ENCODE data around the gene AGAP2. TPM values are rescaled to one million over a fixed set of nuclear protein-coding genes. Genes with fewer than 3 reads are reported as not detected.
"Not testable (repeated sequence)": the region's sequence is repeated elsewhere in the genome, so short reads cannot be mapped to it uniquely, and the experiment has no call there.

AGAP2 gene
- polyA plus RNA-seq, 1 experiment: 0.05 TPM

- POLR2A ChIA-PET: no interaction called here
- DNase-seq (ENCODE audit: low read depth): no peak
- CTCF ChIA-PET: interaction anchor here (1.2 kb wide), 1 partner anchor 120 kb away, joined by 3 read pairs; no protein-coding TSS in a partner anchor
- TF ChIP-seq CTCF (IDR thresholded peaks at IDR 0.05; ENCODE audit: insufficient read depth, low read depth, low read length): no peak
- Histone ChIP-seq H3K27me3 (ENCODE audit: control insufficient read depth, insufficient read depth, low read length) (no peaks in the 10 kb centered on the region), H3K36me3 (ENCODE audit: control insufficient read depth, insufficient read depth, low read length) (peaks cover 6% of the 10 kb centered on the region), H3K4me3 (ENCODE audit: low read depth, low read length) (no peak overlapping the region)
Observed at GRCh38 chr12:57777367-57777766, 38.8 kb upstream of the AGAP2 start.

GRCh38 chr12:57776247-57776587, 37.7 kb upstream of the AGAP2 start:
- CTCF ChIA-PET: no interaction called here

GRCh38 chr12:57775563-57776246, 37.2 kb upstream of the AGAP2 start:
- POLR2A ChIA-PET: interaction anchor here (0.5 kb wide), 1 partner anchor 60 kb away, joined by 3 read pairs; no protein-coding TSS in a partner anchor
- CTCF ChIA-PET: interaction anchor here (1.1 to 1.3 kb wide), 2 partner anchors 19 to 26 kb away, joined by 3 read pairs; no protein-coding TSS in a partner anchor
- Histone ChIP-seq H3K4me3 (ENCODE audit: low read depth, low read length) (no peak overlapping the region), H3K27me3 (ENCODE audit: control insufficient read depth, insufficient read depth, low read length) (no peaks in the 10 kb centered on the region), H3K36me3 (ENCODE audit: control insufficient read depth, insufficient read depth, low read length) (peaks cover 6% of the 10 kb centered on the region)
- DNase-seq (ENCODE audit: low read depth): no peak
- no peak for TF ChIP-seq CTCF (IDR thresholded peaks at IDR 0.05; ENCODE audit: insufficient read depth, low read depth, low read length)

More at GRCh38 chr12:57776247-57776587, 37.7 kb upstream of the AGAP2 start:
- POLR2A ChIA-PET: no interaction called here
- Histone ChIP-seq H3K27me3 (ENCODE audit: control insufficient read depth, insufficient read depth, low read length) (no peaks in the 10 kb centered on the region), H3K36me3 (ENCODE audit: control insufficient read depth, insufficient read depth, low read length) (peaks cover 6% of the 10 kb centered on the region), H3K4me3 (ENCODE audit: low read depth, low read length) (no peak overlapping the region)
- no peak for DNase-seq (ENCODE audit: low read depth)
- TF ChIP-seq CTCF (IDR thresholded peaks at IDR 0.05; ENCODE audit: insufficient read depth, low read depth, low read length): no peak

GRCh38 chr12:57775044-57775443, 36.5 kb upstream of the AGAP2 start:
- TF ChIP-seq CTCF (IDR thresholded peaks at IDR 0.05; ENCODE audit: insufficient read depth, low read depth, low read length): no peak
- no peak for DNase-seq (ENCODE audit: low read depth)
- POLR2A ChIA-PET: interaction anchor here (0.5 kb wide), 1 partner anchor 60 kb away, joined by 3 read pairs; no protein-coding TSS in a partner anchor
- no peaks in the 10 kb centered on the region for H3K27me3 ChIP-seq (ENCODE audit: control insufficient read depth, insufficient read depth, low read length)
- H3K4me3 ChIP-seq (ENCODE audit: low read depth, low read length): no peak overlapping the region
- CTCF ChIA-PET: interaction anchor here (1.1 to 1.3 kb wide), 3 partner anchors 18 to 49 kb away, joined by 3 to 4 read pairs (median 3); no protein-coding TSS in a partner anchor
- H3K36me3 ChIP-seq (ENCODE audit: control insufficient read depth, insufficient read depth, low read length): peaks cover 2% of the 10 kb centered on the region; the same call in 1 of the 2 replicates

- H3K27me3 ChIP-seq (ENCODE audit: control insufficient read depth, insufficient read depth, low read length); H3K4me3 ChIP-seq (ENCODE audit: low read depth, low read length); H3K36me3 ChIP-seq (ENCODE audit: control insufficient read depth, insufficient read depth, low read length); DNase-seq (ENCODE audit: low read depth); POLR2A ChIA-PET: not testable (repeated sequence)
- CTCF ChIA-PET: interaction anchor here (1.0 to 1.3 kb wide), 4 partner anchors 18 to 48 kb away, joined by 3 to 4 read pairs (median 3); no protein-coding TSS in a partner anchor
Observed at GRCh38 chr12:57774634-57775033, 36.1 kb upstream of the AGAP2 start.
